GM19395 (cell line): ENCODE measurements around the gene RIN1.

ENCODE experiments used
- ATAC-seq: cut with Tn5 transposase; IDR thresholded peaks from one replicate; pipeline ENCODE4 v1.9.1; 2021; ENCODE audit warnings: mild to moderate bottlenecking, moderate library complexity; ENCODE audit not compliant: unreplicated experiment

The RIN1 gene

GRCh38 chr11:66284526-66285078, 51.6 kb downstream of the RIN1 start:
- ATAC-seq: no peak

- ATAC-seq: no peak
These were observed 52.7 kb downstream of the RIN1 start for GRCh38 chr11:66283461-66284105.

GRCh38 chr11:66282468-66283455, 53.5 kb downstream of the RIN1 start:
- ATAC-seq: peak; percentile 79
